ENCODE data around the gene SERP2.

The SERP2 gene

DNA sequence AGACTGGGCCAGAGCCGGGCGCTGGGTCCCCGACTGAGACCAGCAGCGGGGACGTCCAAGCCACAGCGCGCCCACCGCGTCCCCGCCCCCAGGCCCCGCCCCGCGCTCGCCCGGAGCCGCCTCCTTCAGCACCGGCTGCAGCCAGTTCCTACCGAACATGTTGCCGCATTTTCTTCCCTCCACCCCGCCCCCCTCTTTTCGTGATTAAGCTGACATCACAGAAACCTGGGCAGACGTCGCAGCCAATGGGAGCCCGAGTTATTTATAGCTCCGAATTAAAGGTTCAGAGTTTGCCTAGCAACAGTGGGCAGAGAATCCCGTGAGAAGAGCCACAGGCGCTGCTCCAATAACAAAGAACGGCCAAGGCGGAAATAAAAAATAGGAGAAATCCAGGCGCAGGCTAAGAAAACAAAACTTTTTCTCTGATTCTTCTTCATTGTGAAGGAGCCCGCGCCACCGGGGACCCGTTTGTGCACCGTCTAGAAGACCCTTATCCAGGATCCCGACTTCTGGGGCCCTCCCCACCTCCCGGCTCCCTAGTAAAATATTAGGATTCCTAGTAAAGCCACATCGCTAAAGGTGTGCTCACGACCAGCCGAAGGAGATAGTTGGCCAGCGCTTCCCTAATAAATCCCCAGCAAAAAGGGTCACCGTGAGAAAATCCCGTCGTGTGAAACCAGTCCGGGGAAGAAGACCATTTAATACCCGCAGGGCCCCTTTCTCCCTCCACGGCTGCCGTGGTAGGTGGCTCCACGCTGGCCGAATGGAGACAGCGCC lies 61.7 kb downstream of the SERP2 start:
- H3K9ac ChIP-seq (ENCODE audit: low read length) = peak overlapping the region; percentile 67
- H3F3A ChIP-seq (ENCODE audit: insufficient read depth) = peaks cover 21% of the 10 kb centered on the region
- H2AFZ ChIP-seq (ENCODE audit: low read depth, low read length, severe bottlenecking) = peak overlapping the region; percentile 82
- no peaks in the 10 kb centered on the region for H3K36me3 ChIP-seq (ENCODE audit: low read length)
- H3K79me2 ChIP-seq (ENCODE audit: insufficient read depth, low read length) = no peaks in the 10 kb centered on the region
- peak overlapping the region; percentile 65 for H3K4me3 ChIP-seq (ENCODE audit: insufficient read depth, low read length, poor library complexity, severe bottlenecking)
- no peaks in the 10 kb centered on the region for H3K9me2 ChIP-seq (replicated peaks; ENCODE audit: insufficient read depth, low read length)
- peak overlapping the region; percentile 59 for H3K27ac ChIP-seq (ENCODE audit: low read depth, low read length)
- no peaks in the 10 kb centered on the region for H3K27me3 ChIP-seq (ENCODE audit: low read length)
- no peak for TF ChIP-seq EZH2phosphoT487 (conservative IDR thresholded peaks at IDR 0.05; ENCODE audit: low read length)
- TF ChIP-seq, protein P1, sequence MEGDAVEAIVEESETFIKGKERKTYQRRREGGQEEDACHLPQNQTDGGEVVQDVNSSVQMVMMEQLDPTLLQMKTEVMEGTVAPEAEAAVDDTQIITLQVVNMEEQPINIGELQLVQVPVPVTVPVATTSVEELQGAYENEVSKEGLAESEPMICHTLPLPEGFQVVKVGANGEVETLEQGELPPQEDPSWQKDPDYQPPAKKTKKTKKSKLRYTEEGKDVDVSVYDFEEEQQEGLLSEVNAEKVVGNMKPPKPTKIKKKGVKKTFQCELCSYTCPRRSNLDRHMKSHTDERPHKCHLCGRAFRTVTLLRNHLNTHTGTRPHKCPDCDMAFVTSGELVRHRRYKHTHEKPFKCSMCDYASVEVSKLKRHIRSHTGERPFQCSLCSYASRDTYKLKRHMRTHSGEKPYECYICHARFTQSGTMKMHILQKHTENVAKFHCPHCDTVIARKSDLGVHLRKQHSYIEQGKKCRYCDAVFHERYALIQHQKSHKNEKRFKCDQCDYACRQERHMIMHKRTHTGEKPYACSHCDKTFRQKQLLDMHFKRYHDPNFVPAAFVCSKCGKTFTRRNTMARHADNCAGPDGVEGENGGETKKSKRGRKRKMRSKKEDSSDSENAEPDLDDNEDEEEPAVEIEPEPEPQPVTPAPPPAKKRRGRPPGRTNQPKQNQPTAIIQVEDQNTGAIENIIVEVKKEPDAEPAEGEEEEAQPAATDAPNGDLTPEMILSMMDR (IDR thresholded peaks at IDR 0.05; ENCODE audit: insufficient read depth, low read length, poor library complexity, severe bottlenecking) = no peak
- peak overlapping the region; percentile 83 for H3K4me2 ChIP-seq (ENCODE audit: low read depth, low read length, poor library complexity, severe bottlenecking)
- H3K9me3 ChIP-seq (ENCODE audit: insufficient read depth, low read length) = no peaks in the 10 kb centered on the region
- no peaks in the 10 kb centered on the region for H4K20me1 ChIP-seq (ENCODE audit: low read depth, low read length)

DNA sequence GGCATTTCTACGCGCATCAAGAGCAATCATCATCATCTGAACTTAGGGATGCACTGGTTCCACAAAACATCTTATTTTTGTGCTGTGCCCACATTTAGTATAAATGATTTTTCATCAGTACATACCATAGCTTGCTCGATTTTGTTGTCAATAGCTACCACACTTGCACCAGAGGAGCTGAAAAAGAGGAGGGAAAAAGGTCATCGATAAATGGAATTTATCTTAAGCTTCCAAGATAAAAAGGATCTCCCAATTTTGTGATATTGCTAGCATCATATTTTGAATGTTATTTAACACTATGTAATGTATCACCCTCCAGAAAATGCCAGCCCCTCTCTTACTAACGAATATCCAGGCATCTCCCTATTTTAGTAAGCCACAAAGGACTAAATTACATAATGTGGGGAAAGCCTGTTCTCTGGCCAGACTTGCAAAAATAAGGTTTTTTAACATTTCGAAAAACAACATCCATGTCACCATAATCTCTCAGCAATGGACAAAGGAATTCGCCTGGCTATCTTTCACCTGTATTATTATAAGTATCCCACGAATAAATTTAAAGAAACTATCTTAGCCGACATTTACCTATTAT lies 62.4 kb downstream of the SERP2 start:
- no peaks in the 10 kb centered on the region for H3K79me2 ChIP-seq (ENCODE audit: insufficient read depth, low read length)
- H3K9ac ChIP-seq (ENCODE audit: low read length) = peak overlapping the region; percentile 67
- H3K27me3 ChIP-seq (ENCODE audit: low read length) = no peaks in the 10 kb centered on the region
- H2AFZ ChIP-seq (ENCODE audit: low read depth, low read length, severe bottlenecking) = peak overlapping the region; percentile 82
- no peaks in the 10 kb centered on the region for H3K9me2 ChIP-seq (replicated peaks; ENCODE audit: insufficient read depth, low read length)
- H3K9me3 ChIP-seq (ENCODE audit: insufficient read depth, low read length) = no peaks in the 10 kb centered on the region
- no peaks in the 10 kb centered on the region for H4K20me1 ChIP-seq (ENCODE audit: low read depth, low read length)
- peak overlapping the region; percentile 83 for H3K4me2 ChIP-seq (ENCODE audit: low read depth, low read length, poor library complexity, severe bottlenecking)
- H3K36me3 ChIP-seq (ENCODE audit: low read length) = no peaks in the 10 kb centered on the region
- H3F3A ChIP-seq (ENCODE audit: insufficient read depth) = peaks cover 21% of the 10 kb centered on the region
- peak overlapping the region; percentile 53 for H3K27ac ChIP-seq (ENCODE audit: low read depth, low read length)
- H3K4me3 ChIP-seq (ENCODE audit: insufficient read depth, low read length, poor library complexity, severe bottlenecking) = peak overlapping the region; percentile 65
- no peak for TF ChIP-seq EZH2phosphoT487 (conservative IDR thresholded peaks at IDR 0.05; ENCODE audit: low read length)
- TF ChIP-seq, protein P1 (IDR thresholded peaks at IDR 0.05; ENCODE audit: insufficient read depth, low read length, poor library complexity, severe bottlenecking) = no peak

DNA sequence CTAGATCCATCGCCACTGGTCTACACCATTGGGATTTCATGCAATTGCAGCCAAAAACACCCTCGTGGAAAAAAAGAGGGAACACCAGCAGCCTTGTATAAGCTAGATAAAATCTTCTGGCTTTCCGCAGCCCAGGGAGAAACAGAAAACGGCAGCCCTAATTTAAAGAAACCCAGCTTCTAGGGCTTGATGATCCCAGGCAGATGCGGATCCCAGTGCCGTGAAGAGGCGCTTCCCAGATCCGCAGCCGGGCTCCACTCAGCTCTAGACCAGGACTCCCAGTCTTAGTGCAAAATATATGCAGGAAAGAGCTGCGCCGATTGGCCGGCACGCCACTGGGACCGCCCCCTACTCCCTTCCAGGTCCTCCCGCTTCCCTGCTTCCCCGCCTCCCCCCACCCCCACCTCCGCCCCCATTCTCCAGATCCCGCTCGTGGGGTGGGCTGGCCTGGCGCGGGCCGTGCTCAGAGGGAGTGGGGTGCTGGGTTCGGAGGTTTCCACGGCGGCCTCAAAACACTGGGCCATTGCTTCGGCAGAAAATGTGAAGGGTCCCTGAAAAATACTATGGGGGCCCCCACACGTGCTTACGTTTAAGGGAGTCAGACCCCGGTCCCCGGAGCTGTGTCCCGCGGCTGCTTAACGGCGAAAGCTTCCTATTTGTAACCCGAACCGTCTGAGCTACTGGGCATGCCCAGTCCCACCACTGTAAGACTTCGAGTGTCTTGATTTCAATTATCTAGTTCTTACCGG lies 63.1 kb downstream of the SERP2 start:
- H3K27ac ChIP-seq (ENCODE audit: low read depth, low read length) = peak overlapping the region; percentile 55
- H3K4me3 ChIP-seq (ENCODE audit: insufficient read depth, low read length, poor library complexity, severe bottlenecking) = peak overlapping the region; percentile 65
- peak overlapping the region; percentile 82 for H2AFZ ChIP-seq (ENCODE audit: low read depth, low read length, severe bottlenecking)
- H4K20me1 ChIP-seq (ENCODE audit: low read depth, low read length) = no peaks in the 10 kb centered on the region
- H3K4me2 ChIP-seq (ENCODE audit: low read depth, low read length, poor library complexity, severe bottlenecking) = peak overlapping the region; percentile 83
- H3K27me3 ChIP-seq (ENCODE audit: low read length) = no peaks in the 10 kb centered on the region
- peaks cover 21% of the 10 kb centered on the region for H3F3A ChIP-seq (ENCODE audit: insufficient read depth)
- TF ChIP-seq, protein P1 (IDR thresholded peaks at IDR 0.05; ENCODE audit: insufficient read depth, low read length, poor library complexity, severe bottlenecking) = no peak
- TF ChIP-seq EZH2phosphoT487 (conservative IDR thresholded peaks at IDR 0.05; ENCODE audit: low read length) = no peak
- H3K79me2 ChIP-seq (ENCODE audit: insufficient read depth, low read length) = no peaks in the 10 kb centered on the region
- no peaks in the 10 kb centered on the region for H3K36me3 ChIP-seq (ENCODE audit: low read length)
- H3K9me3 ChIP-seq (ENCODE audit: insufficient read depth, low read length) = no peaks in the 10 kb centered on the region
- H3K9ac ChIP-seq (ENCODE audit: low read length) = peak overlapping the region; percentile 67
- H3K9me2 ChIP-seq (replicated peaks; ENCODE audit: insufficient read depth, low read length) = no peaks in the 10 kb centered on the region
